ENCODE measurements around the gene ZDHHC22.
"Not testable (repeated sequence)": the region's sequence is repeated elsewhere in the genome, so short reads cannot be mapped to it uniquely, and the experiment has no call there.

ZDHHC22 gene

GRCh38 chr14:77141214-77142004 lies at the start of gene ZDHHC22:
ZDHHC22 (minus strand) TSS chr14:77141791; CDS start chr14:77139738, 2,053 bp downstream.
- DNase-seq = no peak

- DNase-seq = no peak
Observed at GRCh38 chr14:77190977-77191376, 49.4 kb upstream of the ZDHHC22 start.

- no peak for DNase-seq
Observed at GRCh38 chr14:77189479-77189878, 47.9 kb upstream of the ZDHHC22 start.

- no peak for DNase-seq
Observed at GRCh38 chr14:77187649-77188012, 46.0 kb upstream of the ZDHHC22 start.

GRCh38 chr14:77186911-77187648 lies 45.5 kb upstream of the ZDHHC22 start:
- DNase-seq = no peak

GRCh38 chr14:77185093-77185465 lies 43.5 kb upstream of the ZDHHC22 start:
- no peak for DNase-seq

GRCh38 chr14:77184396-77185092 lies 43.0 kb upstream of the ZDHHC22 start:
- DNase-seq = no peak

GRCh38 chr14:77183896-77184295 lies 42.3 kb upstream of the ZDHHC22 start:
- DNase-seq = no peak

GRCh38 chr14:77181603-77182437 lies 40.2 kb upstream of the ZDHHC22 start, which contains the start of gene TMEM63C:
TMEM63C (plus strand) TSS chr14:77181798; CDS start chr14:77218814, 37,016 bp downstream.
- peak; percentile 84 for DNase-seq

- no peak for DNase-seq
Observed at GRCh38 chr14:77180726-77181602, 39.4 kb upstream of the ZDHHC22 start.

GRCh38 chr14:77178656-77179055 lies 37.1 kb upstream of the ZDHHC22 start:
- no peak for DNase-seq

- DNase-seq = no peak
Observed at GRCh38 chr14:77177702-77178101, 36.1 kb upstream of the ZDHHC22 start.

- DNase-seq = no peak
Observed at GRCh38 chr14:77175843-77176242, 34.3 kb upstream of the ZDHHC22 start.

GRCh38 chr14:77173911-77174617 lies 32.5 kb upstream of the ZDHHC22 start:
- DNase-seq = not testable (repeated sequence)

- no peak for DNase-seq
Observed at GRCh38 chr14:77172916-77173315, 31.3 kb upstream of the ZDHHC22 start.

- DNase-seq = no peak
Observed at GRCh38 chr14:77170045-77170444, 28.5 kb upstream of the ZDHHC22 start.

GRCh38 chr14:77161011-77161410 lies 19.4 kb upstream of the ZDHHC22 start:
- no peak for DNase-seq

- DNase-seq = no peak
Observed at GRCh38 chr14:77158882-77159255, 17.3 kb upstream of the ZDHHC22 start.

- no peak for DNase-seq
Observed at GRCh38 chr14:77158175-77158881, 16.7 kb upstream of the ZDHHC22 start.

- DNase-seq = no peak
Observed at GRCh38 chr14:77157740-77158139, 16.1 kb upstream of the ZDHHC22 start.

All from NCI-H1048 (cell line).